PC-9 (cell line): ENCODE data around the gene PCDHGC5.

Experiments
- CTCF ChIP-seq: fragments of 200-600 bp; sonication (generic); conservative IDR thresholded peaks from 2 replicates; pipeline ENCODE4 v1.6.1; 2017; ENCODE audit warnings: mixed run types, antibody characterized with exemption, mild to moderate bottlenecking, moderate library complexity
- EZH2 ChIP-seq: fragments of 200-600 bp; sonication (generic); IDR thresholded peaks from 2 replicates; pipeline ENCODE4 v1.8.0; 2017; ENCODE audit warnings: antibody characterized with exemption, low read depth

- TF ChIP-seq EZH2 (no peak), CTCF (peak; percentile 97)
These were observed 36.0 kb downstream of the PCDHGC5 start for GRCh38 chr5:141524604-141525597.
